PC-9 (cell line): ENCODE measurements around the gene PTTG1IP.

Experiments
- CTCF ChIP-seq: fragments of 200-600 bp; sonication (generic); conservative IDR thresholded peaks from 2 replicates; pipeline ENCODE4 v1.6.1; 2017; ENCODE audit warnings: mixed run types, antibody characterized with exemption, mild to moderate bottlenecking, moderate library complexity
- EZH2 ChIP-seq: fragments of 200-600 bp; sonication (generic); IDR thresholded peaks from 2 replicates; pipeline ENCODE4 v1.8.0; 2017; ENCODE audit warnings: antibody characterized with exemption, low read depth

- no peak for TF ChIP-seq CTCF
- no peak for TF ChIP-seq EZH2
These were observed 42.1 kb downstream of the PTTG1IP start for GRCh38 chr21:44831227-44831860.
